ENCODE data around the gene STYX. TPM values are rescaled to one million over a fixed set of nuclear protein-coding genes. Genes with fewer than 3 reads are reported as not detected.

The STYX gene
- total and polyA plus RNA-seq, 2 of the 8 experiments (the other 6 are each of a cell fraction or from before 2014, with no cell fraction given) = 8.3 to 29.0 TPM

DNA sequence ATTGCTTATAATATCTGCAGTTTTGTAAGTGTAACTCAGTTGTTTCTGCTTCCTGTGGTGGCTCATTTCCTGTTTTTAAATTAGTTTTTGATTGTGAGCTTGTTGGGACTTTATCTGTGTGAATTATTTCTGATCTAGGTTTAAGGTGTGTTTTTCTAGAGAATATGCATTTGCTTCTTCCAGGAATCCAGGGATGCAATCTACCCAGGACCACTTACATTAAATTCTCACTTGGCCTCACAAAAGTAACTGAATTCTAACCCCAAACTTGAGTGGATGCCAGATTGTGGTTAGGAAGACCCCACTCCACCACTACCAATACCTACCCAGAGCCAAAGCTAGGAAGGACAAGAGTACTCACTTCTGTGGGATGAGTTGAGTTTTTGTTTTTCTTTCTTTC, 11.9 kb downstream of the STYX start:
- no peak overlapping the region for H3K23ac ChIP-seq (ENCODE audit: insufficient read length)
- ChIA-PET POLR2A (ENCODE audit: partially characterized antibody) (interaction anchor here (0.6 to 1.5 kb wide), 5 partner anchors 8 to 62 kb away, joined by 3 to 4 read pairs (median 3); partner anchors contain the start of gene STYX), CTCF (ENCODE audit: partially characterized antibody) (interaction anchor here (0.7 to 1.4 kb wide), 4 partner anchors 13 to 426 kb away, joined by 3 read pairs; no protein-coding TSS in a partner anchor)
- no peak overlapping the region for H2BK120ac ChIP-seq (replicated peaks; ENCODE audit: low read depth, low read length)
- FAIRE-seq (no peak), DNase-seq (ENCODE audit: low read depth in 1 of 2, low spot score in 2 of 2) (no peak)
- H3K4me2 ChIP-seq (ENCODE audit: insufficient read depth in 1 of 2, low read depth in 2 of 2, low read length in 2 of 2) = no peak overlapping the region
- H2BK5ac ChIP-seq (ENCODE audit: low read depth, low read length) = no peak overlapping the region
- no peak overlapping the region for H3K4ac ChIP-seq (replicated peaks; ENCODE audit: insufficient read length, low read depth, low read length)
- H3K27ac ChIP-seq (ENCODE audit: low read depth, low read length) = no peak overlapping the region
- no peak overlapping the region for H2AK5ac ChIP-seq (ENCODE audit: low read depth, low read length)
- H3K4me1 ChIP-seq (replicated peaks in 1 of 4; ENCODE audit: control insufficient read depth in 3 of 4, insufficient read depth in 4 of 4, low read length in 3 of 4) = no peaks in the 10 kb centered on the region; a peak in 1 of 7 replicates
- H2BK15ac ChIP-seq (ENCODE audit: low read length) = no peak overlapping the region
- H3K36me3 ChIP-seq (ENCODE audit: control insufficient read depth in 2 of 4, insufficient read depth in 4 of 4, low read length in 3 of 4) = peaks cover 0 to 11% (median 0%) of the 10 kb centered on the region in 4 experiments; a peak in 2 of 8 replicates
- no peak overlapping the region for H3K14ac ChIP-seq (ENCODE audit: insufficient read length)
- no peak overlapping the region for H2AFZ ChIP-seq (ENCODE audit: low read length)
- no peak overlapping the region for H3K4me3 ChIP-seq (ENCODE audit: extremely low read depth in 1 of 4, insufficient read depth in 2 of 4, low read depth in 3 of 4, low read length in 4 of 4)
- no peaks in the 10 kb centered on the region for H3K23me2 ChIP-seq (ENCODE audit: low read depth, low read length)
- no peak overlapping the region for H2BK12ac ChIP-seq (ENCODE audit: low read depth, low read length)
- no peak overlapping the region for H4K91ac ChIP-seq (replicated peaks; ENCODE audit: insufficient read length, low read length)
- no peaks in the 10 kb centered on the region for H3K27me3 ChIP-seq (replicated peaks in 1 of 4; ENCODE audit: control insufficient read depth in 3 of 4, extremely low read depth in 1 of 4, insufficient read depth in 3 of 4, low read length in 3 of 4)
- H2BK20ac ChIP-seq (ENCODE audit: low read length) = no peak overlapping the region
- no peaks in the 10 kb centered on the region for H3K79me1 ChIP-seq (ENCODE audit: low read depth, low read length)
- H4K20me1 ChIP-seq (replicated peaks in 1 of 2; ENCODE audit: control insufficient read depth in 1 of 2, insufficient read depth in 2 of 2, low read length in 2 of 2) = peaks cover 1 to 3% of the 10 kb centered on the region in 2 experiments
- no peak overlapping the region for H4K5ac ChIP-seq (ENCODE audit: insufficient read length, low read depth, low read length)
- no peak overlapping the region for H3K56ac ChIP-seq (replicated peaks; ENCODE audit: insufficient read length, low read depth, low read length)
- H3K79me2 ChIP-seq (ENCODE audit: control insufficient read depth in 1 of 2, insufficient read depth in 2 of 2, low read length in 2 of 2) = peaks cover 0 to 69% of the 10 kb centered on the region in 2 experiments; a peak in 3 of 4 replicates
- H3K9me3 ChIP-seq (ENCODE audit: insufficient read depth in 2 of 2, low read depth in 1 of 2, low read length in 1 of 2) = no peaks in the 10 kb centered on the region
- no peak overlapping the region for H3K9ac ChIP-seq (replicated peaks in 1 of 4; ENCODE audit: extremely low read depth in 1 of 4, low read depth in 3 of 4, low read length in 3 of 4)
- no peak overlapping the region for H3K18ac ChIP-seq (ENCODE audit: extremely low read depth, low read length)
- no peak overlapping the region for H4K8ac ChIP-seq (ENCODE audit: extremely low read depth, insufficient read depth, low read length)
- no peak for TF ChIP-seq HDAC6 (IDR thresholded peaks at IDR 0.05; ENCODE audit: low read depth, low read length)
- no peak for TF ChIP-seq SUZ12 (IDR thresholded peaks at IDR 0.05; ENCODE audit: low read length)
- TF ChIP-seq NANOG (IDR thresholded peaks at IDR 0.05; ENCODE audit: insufficient read depth, low read depth, low read length, poor library complexity, severe bottlenecking) = no peak
- TF ChIP-seq CHD2 (IDR thresholded peaks at IDR 0.05; ENCODE audit: low read length) = no peak
- TF ChIP-seq CBX5 (IDR thresholded peaks at IDR 0.05; ENCODE audit: low read depth, low read length) = no peak
- no peak for TF ChIP-seq HDAC2 (IDR thresholded peaks at IDR 0.05; ENCODE audit: borderline replicate concordance in 1 of 2, low read depth in 2 of 2, low read length in 2 of 2)
- TF ChIP-seq GABPA (IDR thresholded peaks at IDR 0.05; ENCODE audit: borderline replicate concordance, insufficient read depth, low read length) = no peak
- TF ChIP-seq KDM5A (IDR thresholded peaks at IDR 0.05; ENCODE audit: low read length) = no peak
- no peak for TF ChIP-seq ASH2L (IDR thresholded peaks at IDR 0.05; ENCODE audit: low read length)
- TF ChIP-seq POLR2A (IDR thresholded peaks at IDR 0.05; ENCODE audit: control extremely low read depth in 1 of 2, low read depth in 2 of 2, low read length in 2 of 2) = no peak
- TF ChIP-seq BRCA1 (IDR thresholded peaks at IDR 0.05; ENCODE audit: low read depth, low read length) = no peak

Data from H1 (cell line).